H1 (cell line): ENCODE measurements around the gene CCDC40. TPM values are rescaled to one million over a fixed set of nuclear protein-coding genes. Genes with fewer than 3 reads are reported as not detected.

Source experiments
- CTCF ChIA-PET: fragments of 300-600 bp; sonication (Branson Sonifier 250); formaldehyde crosslinking; loops from one replicate; lab custom pipeline; 2021; ENCODE audit not compliant: partially characterized antibody; lab: Charles Lee
- POLR2A ChIA-PET: fragments of 300-600 bp; sonication (Branson Sonifier 250); formaldehyde crosslinking; loops from one replicate; lab custom pipeline; 2021; ENCODE audit warnings: inconsistent platforms; ENCODE audit not compliant: partially characterized antibody; lab: Charles Lee
- DNase-seq, 2 experiments: peaks; one replicate each; pipeline versions ENCODE4 v3.0.0 to v3.0.0-alpha.2; 2010 to 2022; ENCODE audit warnings: low spot score in 2 of 2, low read depth in 1 of 2, mixed read lengths in 1 of 2
- FAIRE-seq: peaks from 2 replicates; lab custom pipeline; 2011; peaks lifted over from hg19 to GRCh38; lab: Jason Lieb, UNC
- H2AFZ ChIP-seq: 2 replicates; pipeline ENCODE4 v1.8.1; 2012; ENCODE audit warnings: low read length, inconsistent platforms
- H2AK5ac ChIP-seq: 2 replicates; pipeline ENCODE4 v1.6.1; 2013; ENCODE audit warnings: low read depth, low read length
- H2BK120ac ChIP-seq: replicated peaks from 2 replicates; pipeline ENCODE3; 2013; ENCODE audit warnings: low read depth, low read length, inconsistent platforms
- H2BK12ac ChIP-seq: 2 replicates; pipeline ENCODE4 v1.6.1; 2013; ENCODE audit warnings: low read depth, low read length
- H2BK15ac ChIP-seq: 2 replicates; pipeline ENCODE4 v1.6.1; 2013; ENCODE audit warnings: low read length
- H2BK20ac ChIP-seq: 2 replicates; pipeline ENCODE4 v1.6.1; 2013; ENCODE audit warnings: low read length
- H2BK5ac ChIP-seq: 2 replicates; pipeline ENCODE4 v1.6.1; 2013; ENCODE audit warnings: low read depth, low read length
- H3K14ac ChIP-seq: 2 replicates; pipeline ENCODE4 v1.6.1; 2013; ENCODE audit warnings: inconsistent platforms; ENCODE audit not compliant: insufficient read length
- H3K18ac ChIP-seq: 2 replicates; pipeline ENCODE4 v1.6.1; 2013; ENCODE audit warnings: low read length; ENCODE audit errors: extremely low read depth
- H3K23ac ChIP-seq: 2 replicates; pipeline ENCODE4 v1.6.1; 2013; ENCODE audit warnings: inconsistent platforms; ENCODE audit not compliant: insufficient read length
- H3K23me2 ChIP-seq: 2 replicates; pipeline ENCODE4 v1.6.1; 2013; ENCODE audit warnings: low read depth, low read length
- H3K27ac ChIP-seq: 2 replicates; pipeline ENCODE4 v1.6.1; 2011; ENCODE audit warnings: low read depth, low read length, inconsistent platforms
- H3K27me3 ChIP-seq, 4 experiments: replicated peaks in 1 of 4; 1 replicate in 1 of 4; 2 replicates in 3 of 4; pipeline versions ENCODE4 v1.6.1 to v1.8.1; 2011 to 2013; ENCODE audit warnings: low read length in 3 of 4, mild to moderate bottlenecking in 3 of 4, inconsistent platforms in 2 of 4, mixed read lengths in 2 of 4, moderate library complexity in 1 of 4; ENCODE audit not compliant: control insufficient read depth in 3 of 4, insufficient read depth in 3 of 4; ENCODE audit errors: extremely low read depth in 1 of 4
- H3K36me3 ChIP-seq, 4 experiments: 2 replicates each; pipeline versions ENCODE4 v1.6.1 to v1.8.1; 2011 to 2013; ENCODE audit warnings: mild to moderate bottlenecking in 4 of 4, low read length in 3 of 4, moderate library complexity in 2 of 4, control low read depth in 1 of 4, inconsistent platforms in 1 of 4; ENCODE audit not compliant: insufficient read depth in 4 of 4, control insufficient read depth in 2 of 4
- H3K4ac ChIP-seq: replicated peaks from 2 replicates; pipeline ENCODE3; 2013; ENCODE audit warnings: low read length, low read depth, mixed read lengths, inconsistent platforms; ENCODE audit not compliant: insufficient read length
- H3K4me1 ChIP-seq, 4 experiments: replicated peaks in 1 of 4; 1 replicate in 1 of 4; 2 replicates in 3 of 4; pipeline versions ENCODE4 v1.6.1 to v1.8.1; 2011 to 2013; ENCODE audit warnings: low read length in 3 of 4, inconsistent platforms in 2 of 4, mixed read lengths in 1 of 4; ENCODE audit not compliant: insufficient read depth in 4 of 4, control insufficient read depth in 3 of 4
- H3K4me2 ChIP-seq, 2 experiments: 2 replicates each; pipeline versions ENCODE4 v1.6.1 to v1.8.1; 2011 to 2013; ENCODE audit warnings: low read depth in 2 of 2, low read length in 2 of 2, control low read depth in 1 of 2, inconsistent platforms in 1 of 2, mild to moderate bottlenecking in 1 of 2; ENCODE audit not compliant: insufficient read depth in 1 of 2
- H3K4me3 ChIP-seq, 4 experiments: fragments of 200-600, 300-600 bp in 1 of 4; sonication (generic), shearing (Covaris generic), sonication (Bioruptor Twin) in 1 of 4; 2 replicates each; pipeline versions ENCODE4 v1.5.1 to v1.8.1; 2011 to 2016; ENCODE audit warnings: low read length in 4 of 4, low read depth in 3 of 4, control low read depth in 2 of 4, inconsistent platforms in 2 of 4, mild to moderate bottlenecking in 2 of 4, mixed read lengths in 1 of 4, moderate library complexity in 1 of 4; ENCODE audit not compliant: insufficient read depth in 2 of 4; ENCODE audit errors: extremely low read depth in 1 of 4
- H3K56ac ChIP-seq: replicated peaks from 2 replicates; pipeline ENCODE3; 2013; ENCODE audit warnings: low read depth, mild to moderate bottlenecking, mixed read lengths, low read length, inconsistent platforms; ENCODE audit not compliant: insufficient read length
- H3K79me1 ChIP-seq: 2 replicates; pipeline ENCODE4 v1.6.1; 2013; ENCODE audit warnings: low read depth, low read length, control low read depth
- H3K79me2 ChIP-seq, 2 experiments: 2 replicates each; pipeline versions ENCODE4 v1.6.1 to v1.8.1; 2012 to 2013; ENCODE audit warnings: low read length in 2 of 2, mild to moderate bottlenecking in 2 of 2, inconsistent platforms in 1 of 2; ENCODE audit not compliant: insufficient read depth in 2 of 2, control insufficient read depth in 1 of 2
- H3K9ac ChIP-seq, 4 experiments: replicated peaks in 1 of 4; 1 replicate in 1 of 4; 2 replicates in 3 of 4; pipeline versions ENCODE4 v1.6.1 to v1.8.1; 2011 to 2013; ENCODE audit warnings: low read depth in 3 of 4, low read length in 3 of 4, control low read depth in 2 of 4, mild to moderate bottlenecking in 2 of 4, moderate library complexity in 2 of 4, inconsistent platforms in 1 of 4; ENCODE audit errors: extremely low read depth in 1 of 4
- H3K9me3 ChIP-seq, 2 experiments: 2 replicates each; pipeline versions ENCODE4 v1.6.1 to v1.8.1; 2012 to 2013; ENCODE audit warnings: mild to moderate bottlenecking in 2 of 2, moderate library complexity in 2 of 2, control low read depth in 1 of 2, inconsistent platforms in 1 of 2, low read depth in 1 of 2, low read length in 1 of 2, mixed read lengths in 1 of 2; ENCODE audit not compliant: insufficient read depth in 2 of 2
- H4K20me1 ChIP-seq, 2 experiments: replicated peaks in 1 of 2; 2 replicates each; pipeline versions ENCODE3 to v1.8.1; 2011 to 2013; ENCODE audit warnings: inconsistent platforms in 2 of 2, low read length in 2 of 2, mild to moderate bottlenecking in 1 of 2; ENCODE audit not compliant: insufficient read depth in 2 of 2, control insufficient read depth in 1 of 2
- H4K5ac ChIP-seq: 2 replicates; pipeline ENCODE4 v1.6.1; 2013; ENCODE audit warnings: low read length, low read depth, mixed read lengths, inconsistent platforms; ENCODE audit not compliant: insufficient read length
- H4K8ac ChIP-seq: 2 replicates; pipeline ENCODE4 v1.8.0; 2013; ENCODE audit warnings: mild to moderate bottlenecking, moderate library complexity, low read length, inconsistent platforms; ENCODE audit not compliant: insufficient read depth; ENCODE audit errors: extremely low read depth
- H4K91ac ChIP-seq: replicated peaks from 2 replicates; pipeline ENCODE3; 2013; ENCODE audit warnings: low read length, mixed read lengths, inconsistent platforms; ENCODE audit not compliant: insufficient read length
- ASH2L ChIP-seq: fragments of 200-600, 300-600 bp; sonication (generic); IDR thresholded peaks from one replicate; pipeline ENCODE4 v1.7.1; 2017; ENCODE audit warnings: low read length
- BRCA1 ChIP-seq: IDR thresholded peaks from 2 replicates; pipeline ENCODE4 v1.6.1; 2012; ENCODE audit warnings: low read depth, low read length, improper control_type of control experiment
- E2F6 ChIP-seq: IDR thresholded peaks from 2 replicates; pipeline ENCODE4 v1.6.1; 2012; ENCODE audit warnings: inconsistent platforms
- EP300 ChIP-seq, 2 experiments: IDR thresholded peaks; 1 replicate in 1 of 2; 2 replicates in 1 of 2; pipeline ENCODE4 v1.6.1; 2011 to 2012; ENCODE audit warnings: low read depth in 2 of 2, low read length in 2 of 2, mild to moderate bottlenecking in 2 of 2, borderline replicate concordance in 1 of 2, inconsistent platforms in 1 of 2, moderate library complexity in 1 of 2
- JUND ChIP-seq: IDR thresholded peaks from 2 replicates; pipeline ENCODE4 v1.6.1; 2011; ENCODE audit warnings: mild to moderate bottlenecking, improper control_type of control experiment, low read length
- KDM4A ChIP-seq: IDR thresholded peaks from one replicate; pipeline ENCODE4 v1.7.1; 2012; ENCODE audit warnings: low read depth, mild to moderate bottlenecking, moderate library complexity, low read length, inconsistent platforms; ENCODE audit not compliant: severe bottlenecking
- RAD21 ChIP-seq, 2 experiments: IDR thresholded peaks in 1 of 2; conservative IDR thresholded peaks in 1 of 2; 2 replicates each; pipeline ENCODE4 v1.6.1; 2011; ENCODE audit warnings: low read depth in 2 of 2, low read length in 2 of 2, improper control_type of control experiment in 1 of 2, inconsistent platforms in 1 of 2, mild to moderate bottlenecking in 1 of 2, moderate library complexity in 1 of 2
- RXRA ChIP-seq: IDR thresholded peaks from 2 replicates; pipeline ENCODE4 v1.6.1; 2011; ENCODE audit warnings: low read depth, mild to moderate bottlenecking, low read length, moderate library complexity; ENCODE audit not compliant: insufficient read depth
- USF2 ChIP-seq: IDR thresholded peaks from 2 replicates; pipeline ENCODE4 v1.6.1; 2011; ENCODE audit warnings: low read length, improper control_type of control experiment
- WGBS, 2 experiments: shearing (Covaris generic) in 1 of 2; methylation state at CpG; one replicate each; pipeline versions ENCODE4 v1.1.6 to v1.1.7; 2013 to 2015; ENCODE audit warnings: low lambda C conversion rate in 2 of 2, mixed read lengths in 2 of 2, inconsistent platforms in 1 of 2, low coverage in 1 of 2, missing lambda C conversion rate in 1 of 2; ENCODE audit not compliant: insufficient replicate concordance in 2 of 2, insufficient coverage in 1 of 2, insufficient read length in 1 of 2; ENCODE audit errors: extremely low coverage in 1 of 2, missing lambda C conversion rate in 1 of 2; 5-methylcytosine and 5-hydroxymethylcytosine counted together
- polyA plus RNA-seq, 7 experiments: library from polyadenylated mRNA; depleted of rRNA in 3 of 7; stranded (reverse) in 5 of 7; unstranded in 2 of 7; fragments of >200 nt in 5 of 7; fragments of 200-250 nt in 2 of 7; gene quantifications; 1 replicate in 5 of 7; 2 replicates in 1 of 7; 4 replicates in 1 of 7; pipeline versions ENCODE4 v1.2.1 to v1.2.3, GENCODE V29; 2011 to 2013; ENCODE audit warnings: missing spikeins in 2 of 7, mixed read lengths in 2 of 7
- total RNA-seq: library from RNA; stranded (reverse); fragmentation: NEBNext Ultra II Directional; extraction: Animal tissue kit (Norgen Biotek cat#: 25700); gene quantifications from 2 replicates; pipeline ENCODE4 v1.2.1, GENCODE V29; 2021

Gene CCDC40
- total and polyA plus RNA-seq, 2 of the 8 experiments (the other 6 are each of a cell fraction or from before 2014, with no cell fraction given): 4.1 to 11.5 TPM

- ChIA-PET POLR2A (interaction anchor here (1.2 to 1.6 kb wide), 2 partner anchors 29 to 57 kb away, joined by 4 read pairs; partner anchors contain the start of gene EIF4A3), CTCF (interaction anchor here (0.9 to 3.3 kb wide), 3 partner anchors 28 to 162 kb away, joined by 3 to 20 read pairs (median 3); no protein-coding TSS in a partner anchor)
- Histone ChIP-seq H3K79me2 (no peaks in the 10 kb centered on the region), H3K23me2 (no peaks in the 10 kb centered on the region), H2BK5ac (no peak overlapping the region), H2BK20ac (no peak overlapping the region), H2BK15ac (no peak overlapping the region), H3K79me1 (no peaks in the 10 kb centered on the region), H3K36me3 (no peaks in the 10 kb centered on the region), H4K91ac (no peak overlapping the region), H3K9ac (no peak overlapping the region), H3K4me2 (no peak overlapping the region), H3K56ac (no peak overlapping the region), H3K9me3 (no peaks in the 10 kb centered on the region), H3K27me3 (no peaks in the 10 kb centered on the region), H2AK5ac (no peak overlapping the region), H4K5ac (no peak overlapping the region), H3K4me1 (no peaks in the 10 kb centered on the region), H3K23ac (no peak overlapping the region), H4K20me1 (no peaks in the 10 kb centered on the region), H3K4me3 (no peak overlapping the region), H2AFZ (no peak overlapping the region), H3K4ac (no peak overlapping the region), H4K8ac (no peak overlapping the region), H3K27ac (no peak overlapping the region), H3K14ac (no peak overlapping the region), H2BK120ac (no peak overlapping the region), H2BK12ac (no peak overlapping the region), H3K18ac (no peak overlapping the region; the same call in 1 of the 2 replicates)
- no peak for FAIRE-seq
- DNase-seq: no peak
- WGBS, 2 experiments: 92% methylated on average over 15 of the region's 16 CpGs; no CpG with 5 or more reads in 1 of the 2 experiments
- TF ChIP-seq BRCA1 (no peak), RXRA (no peak), ASH2L (no peak), KDM4A (no peak), JUND (no peak), RAD21 (IDR thresholded peaks at IDR 0.05 in 1 of 2, conservative IDR thresholded peaks at IDR 0.05 in 1 of 2; ENCODE audit: low read depth in 2 of 2, low read length in 2 of 2) (no peak), EP300 (IDR thresholded peaks at IDR 0.05; ENCODE audit: borderline replicate concordance in 1 of 2, low read depth in 2 of 2, low read length in 2 of 2) (no peak), E2F6 (no peak), USF2 (no peak)
These were observed 53.3 kb downstream of the CCDC40 start for GRCh38 chr17:80089762-80090161.
